Parathyroid adenoma (tissue), 2 donors: ENCODE data around the gene BID.

Source experiments
- H2AFZ ChIP-seq: fragments of 300-600 bp; sonication (generic); one replicate; pipeline ENCODE4 v1.7.0; 2017; ENCODE audit warnings: antibody characterized with exemption, mild to moderate bottlenecking
- H3K27ac ChIP-seq: fragments of 300-600 bp; sonication (generic); one replicate; pipeline ENCODE4 v1.7.0; 2017
- H3K27me3 ChIP-seq: fragments of 300-600 bp; sonication (generic); one replicate; pipeline ENCODE4 v1.7.0; 2017; ENCODE audit warnings: low read length; ENCODE audit not compliant: control insufficient read depth, insufficient read depth
- H3K36me3 ChIP-seq: fragments of 300-600 bp; sonication (generic); one replicate; pipeline ENCODE4 v1.7.0; 2017; ENCODE audit warnings: low read length; ENCODE audit not compliant: control insufficient read depth, insufficient read depth
- H3K4me1 ChIP-seq: fragments of 300-600 bp; sonication (generic); one replicate; pipeline ENCODE4 v1.7.0; 2017; ENCODE audit warnings: control low read depth
- H3K4me2 ChIP-seq: fragments of 300-600 bp; sonication (generic); one replicate; pipeline ENCODE4 v1.7.0; 2017; ENCODE audit warnings: low read length
- H3K4me3 ChIP-seq: fragments of 300-600 bp; sonication (generic); one replicate; pipeline ENCODE4 v1.7.0; 2017; ENCODE audit warnings: low read depth, low read length
- H3K79me2 ChIP-seq: fragments of 300-600 bp; sonication (generic); one replicate; pipeline ENCODE4 v1.7.0; 2017; ENCODE audit warnings: control low read depth
- H3K9ac ChIP-seq: fragments of 300-600 bp; sonication (generic); one replicate; pipeline ENCODE4 v1.7.0; 2017; ENCODE audit warnings: mild to moderate bottlenecking
- H3K9me3 ChIP-seq: fragments of 300-600 bp; sonication (generic); one replicate; pipeline ENCODE4 v1.7.0; 2017; ENCODE audit warnings: low read length; ENCODE audit not compliant: control insufficient read depth
- CTCF ChIP-seq: fragments of 300-600 bp; sonication (generic); IDR thresholded peaks from one replicate; pipeline ENCODE4 v1.7.0; 2017; ENCODE audit warnings: antibody characterized with exemption, mild to moderate bottlenecking
- donor health status: primary hyperparathyroidism.

Gene BID

GRCh38 chr22:17782621-17783020, 8.4 kb upstream of the BID start:
- no peaks in the 10 kb centered on the region for H3K4me1 ChIP-seq
- no peaks in the 10 kb centered on the region for H3K79me2 ChIP-seq
- no peak overlapping the region for H3K27ac ChIP-seq
- H3K4me3 ChIP-seq: no peak overlapping the region
- no peak overlapping the region for H2AFZ ChIP-seq
- H3K4me2 ChIP-seq: no peak overlapping the region
- H3K9me3 ChIP-seq: no peaks in the 10 kb centered on the region
- H3K9ac ChIP-seq: no peak overlapping the region
- H3K36me3 ChIP-seq: no peaks in the 10 kb centered on the region
- H3K27me3 ChIP-seq: no peaks in the 10 kb centered on the region
- no peak for TF ChIP-seq CTCF

GRCh38 chr22:17782158-17782557, 7.9 kb upstream of the BID start:
- Histone ChIP-seq H3K4me2 (no peak overlapping the region), H3K27ac (no peak overlapping the region), H2AFZ (no peak overlapping the region), H3K4me1 (no peaks in the 10 kb centered on the region), H3K27me3 (no peaks in the 10 kb centered on the region), H3K9me3 (no peaks in the 10 kb centered on the region), H3K9ac (no peak overlapping the region), H3K79me2 (no peaks in the 10 kb centered on the region), H3K36me3 (no peaks in the 10 kb centered on the region), H3K4me3 (no peak overlapping the region)
- TF ChIP-seq CTCF: no peak

- Histone ChIP-seq H3K9me3 (no peaks in the 10 kb centered on the region), H3K27ac (no peak overlapping the region), H3K79me2 (no peaks in the 10 kb centered on the region), H3K4me2 (no peak overlapping the region), H3K9ac (no peak overlapping the region), H2AFZ (no peak overlapping the region), H3K27me3 (no peaks in the 10 kb centered on the region), H3K4me3 (no peak overlapping the region), H3K36me3 (no peaks in the 10 kb centered on the region), H3K4me1 (no peaks in the 10 kb centered on the region)
- TF ChIP-seq CTCF: no peak
Observed at GRCh38 chr22:17781319-17782031, 7.2 kb upstream of the BID start.

- H3K9ac ChIP-seq: no peak overlapping the region
- H3K27ac ChIP-seq: no peak overlapping the region
- no peak for TF ChIP-seq CTCF
- no peak overlapping the region for H3K4me2 ChIP-seq
- no peak overlapping the region for H2AFZ ChIP-seq
- no peaks in the 10 kb centered on the region for H3K9me3 ChIP-seq
- H3K36me3 ChIP-seq: no peaks in the 10 kb centered on the region
- no peaks in the 10 kb centered on the region for H3K4me1 ChIP-seq
- no peaks in the 10 kb centered on the region for H3K27me3 ChIP-seq
- no peaks in the 10 kb centered on the region for H3K79me2 ChIP-seq
- H3K4me3 ChIP-seq: no peak overlapping the region
Observed at GRCh38 chr22:17780741-17781318, 6.6 kb upstream of the BID start.
